Loucy (cell line): Measurements from ENCODE around the gene VPS26A.

Experiments
- EZH2phosphoT487 ChIP-seq: fragments of 200-600 bp; IDR thresholded peaks from 2 replicates; pipeline ENCODE4 v1.6.1; 2018; ENCODE audit warnings: antibody characterized with exemption, mild to moderate bottlenecking, moderate library complexity, borderline replicate concordance
- TF ChIP-seq, protein P1 (sequence below): fragments of 200-600 bp; sonication (generic); conservative IDR thresholded peaks from 2 replicates; pipeline ENCODE4 v1.5.1; 2014; ENCODE audit warnings: mild to moderate bottlenecking, antibody characterized with exemption, low read length

DNA sequence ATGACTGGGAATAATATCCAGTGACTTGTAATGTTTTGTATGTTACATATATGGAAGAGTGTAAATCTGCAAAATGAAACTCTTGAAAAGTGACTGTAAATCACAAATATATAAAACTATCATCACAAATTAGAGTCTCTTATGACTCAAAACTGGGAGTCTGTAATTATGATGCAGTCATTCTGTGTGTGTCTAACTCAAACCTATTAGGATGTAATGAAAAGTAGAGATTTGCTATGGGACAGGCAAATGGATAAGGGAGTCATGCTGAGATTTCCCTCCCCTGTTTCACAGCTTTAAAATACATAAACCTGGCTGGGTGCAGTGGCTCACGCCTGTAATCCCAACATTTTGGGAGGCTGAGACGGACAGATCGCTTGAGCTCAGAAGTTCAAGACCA, 87.5 kb downstream of the VPS26A start:
- TF ChIP-seq, protein P1, sequence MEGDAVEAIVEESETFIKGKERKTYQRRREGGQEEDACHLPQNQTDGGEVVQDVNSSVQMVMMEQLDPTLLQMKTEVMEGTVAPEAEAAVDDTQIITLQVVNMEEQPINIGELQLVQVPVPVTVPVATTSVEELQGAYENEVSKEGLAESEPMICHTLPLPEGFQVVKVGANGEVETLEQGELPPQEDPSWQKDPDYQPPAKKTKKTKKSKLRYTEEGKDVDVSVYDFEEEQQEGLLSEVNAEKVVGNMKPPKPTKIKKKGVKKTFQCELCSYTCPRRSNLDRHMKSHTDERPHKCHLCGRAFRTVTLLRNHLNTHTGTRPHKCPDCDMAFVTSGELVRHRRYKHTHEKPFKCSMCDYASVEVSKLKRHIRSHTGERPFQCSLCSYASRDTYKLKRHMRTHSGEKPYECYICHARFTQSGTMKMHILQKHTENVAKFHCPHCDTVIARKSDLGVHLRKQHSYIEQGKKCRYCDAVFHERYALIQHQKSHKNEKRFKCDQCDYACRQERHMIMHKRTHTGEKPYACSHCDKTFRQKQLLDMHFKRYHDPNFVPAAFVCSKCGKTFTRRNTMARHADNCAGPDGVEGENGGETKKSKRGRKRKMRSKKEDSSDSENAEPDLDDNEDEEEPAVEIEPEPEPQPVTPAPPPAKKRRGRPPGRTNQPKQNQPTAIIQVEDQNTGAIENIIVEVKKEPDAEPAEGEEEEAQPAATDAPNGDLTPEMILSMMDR, result no peak
- TF ChIP-seq EZH2phosphoT487, result no peak
